Measurements from ENCODE around the gene MLST8. TPM values are rescaled to one million over a fixed set of nuclear protein-coding genes. Genes with fewer than 3 reads are reported as not detected.
A peak's percentile ranks its signal among the peaks of the same experiment; 100 is the strongest.

Gene MLST8
- total and polyA plus RNA-seq, 7 donors = 30.6 to 58.7 (median 41.4) TPM

DNA sequence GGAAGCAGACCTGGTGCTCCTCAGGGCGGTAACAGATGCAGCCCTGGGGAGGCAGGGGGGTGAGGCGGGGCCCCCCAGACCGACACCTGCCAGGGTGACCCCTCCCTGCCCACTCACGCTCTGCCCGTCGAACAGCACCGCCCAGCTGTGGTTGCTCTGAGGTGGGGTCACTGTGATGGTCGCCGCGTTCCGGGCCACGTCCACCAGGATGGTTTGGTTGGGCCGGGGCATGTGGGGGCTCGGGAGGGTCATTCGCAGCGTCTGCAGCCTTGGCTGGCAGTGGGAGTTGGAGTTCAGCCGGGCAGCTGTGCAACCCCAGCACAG, 4.7 kb downstream of the MLST8 start:
- TF ChIP-seq EP300 (IDR thresholded peaks at IDR 0.05) = no peak
- TF ChIP-seq POLR2AphosphoS5 (IDR thresholded peaks at IDR 0.05) = no peak
- no peak for TF ChIP-seq POLR2A (IDR thresholded peaks at IDR 0.05)
- TF ChIP-seq, protein P1, sequence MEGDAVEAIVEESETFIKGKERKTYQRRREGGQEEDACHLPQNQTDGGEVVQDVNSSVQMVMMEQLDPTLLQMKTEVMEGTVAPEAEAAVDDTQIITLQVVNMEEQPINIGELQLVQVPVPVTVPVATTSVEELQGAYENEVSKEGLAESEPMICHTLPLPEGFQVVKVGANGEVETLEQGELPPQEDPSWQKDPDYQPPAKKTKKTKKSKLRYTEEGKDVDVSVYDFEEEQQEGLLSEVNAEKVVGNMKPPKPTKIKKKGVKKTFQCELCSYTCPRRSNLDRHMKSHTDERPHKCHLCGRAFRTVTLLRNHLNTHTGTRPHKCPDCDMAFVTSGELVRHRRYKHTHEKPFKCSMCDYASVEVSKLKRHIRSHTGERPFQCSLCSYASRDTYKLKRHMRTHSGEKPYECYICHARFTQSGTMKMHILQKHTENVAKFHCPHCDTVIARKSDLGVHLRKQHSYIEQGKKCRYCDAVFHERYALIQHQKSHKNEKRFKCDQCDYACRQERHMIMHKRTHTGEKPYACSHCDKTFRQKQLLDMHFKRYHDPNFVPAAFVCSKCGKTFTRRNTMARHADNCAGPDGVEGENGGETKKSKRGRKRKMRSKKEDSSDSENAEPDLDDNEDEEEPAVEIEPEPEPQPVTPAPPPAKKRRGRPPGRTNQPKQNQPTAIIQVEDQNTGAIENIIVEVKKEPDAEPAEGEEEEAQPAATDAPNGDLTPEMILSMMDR (IDR thresholded peaks at IDR 0.05) = no peak
- peaks cover 0 to 40% (median 37%) of the 10 kb centered on the region in 4 donors for H3K4me1 ChIP-seq
- no peaks in the 10 kb centered on the region for H3K27me3 ChIP-seq
- no peak for DNase-seq
- intact Hi-C loops (cut with DNase I) = no loop called here
- no peak overlapping the region for H3K4me3 ChIP-seq
- H3K36me3 ChIP-seq = peaks cover 13 to 39% (median 25%) of the 10 kb centered on the region in 4 donors
- WGBS, 2 donors = 91 to 94% methylated on average over 17 of the region's 17 CpGs
- H3K9me3 ChIP-seq = no peaks in the 10 kb centered on the region
- no peak overlapping the region for H3K27ac ChIP-seq

DNA sequence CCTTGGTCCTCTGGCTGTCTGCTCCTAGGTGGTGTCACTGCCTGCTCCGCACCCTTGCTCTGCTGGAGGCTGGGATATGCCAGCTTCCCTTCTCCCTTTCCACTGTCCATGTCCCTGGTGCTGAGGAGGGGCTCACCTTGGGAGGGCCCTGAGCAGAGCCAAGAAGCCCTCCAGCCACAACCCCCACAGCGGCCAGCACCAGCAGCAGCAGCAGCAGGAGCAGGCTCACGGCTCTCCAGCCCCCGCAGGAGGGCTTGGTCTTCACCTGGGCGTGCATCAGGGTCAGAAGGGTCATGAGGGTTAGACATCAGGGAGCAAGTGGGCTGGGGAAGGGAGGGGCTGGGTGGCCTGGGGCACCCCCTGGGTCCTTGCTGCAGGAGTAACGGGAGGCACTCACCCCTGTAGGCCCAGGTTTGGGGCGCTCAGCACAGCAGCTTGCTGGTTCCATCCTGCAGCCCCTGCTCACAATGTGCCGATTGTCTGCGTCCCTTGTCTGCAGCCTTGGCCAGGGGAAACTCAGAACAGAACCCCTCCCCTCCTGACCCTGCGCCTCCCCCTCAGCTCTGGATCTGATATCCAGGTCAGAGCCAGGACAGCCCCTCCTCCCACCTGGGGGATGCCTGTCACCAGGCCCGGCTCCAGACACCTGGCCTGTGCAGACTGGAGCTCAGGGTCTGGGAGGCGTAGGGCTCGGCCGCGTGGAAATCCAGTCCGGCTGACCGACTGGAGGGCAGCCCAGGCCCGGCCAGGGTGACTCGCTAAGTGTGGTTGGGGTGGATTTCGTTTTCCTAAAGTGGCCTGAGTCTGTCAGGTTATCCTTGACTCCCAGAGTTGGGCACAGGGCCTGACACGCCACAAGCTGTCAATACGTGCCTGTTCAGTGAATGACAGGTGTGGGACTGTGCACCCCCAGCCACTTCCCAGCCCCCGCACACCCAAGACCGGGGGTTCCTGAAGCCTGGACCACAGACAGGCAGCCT, 5.4 kb downstream of the MLST8 start, which contains the start of gene BRICD5:
TSS of gene BRICD5 (minus strand) at position 478 of the 980 bp plus-strand sequence. CDS start at position 448, 30 bp downstream.
- Histone ChIP-seq H3K36me3 (peaks cover 13 to 39% (median 25%) of the 10 kb centered on the region in 4 donors), H3K27me3 (no peaks in the 10 kb centered on the region), H3K4me3 (no peak within 1 kb of the TSS), H3K9me3 (no peaks in the 10 kb centered on the region), H3K27ac (no peak within 1 kb of the TSS), H3K4me1 (peaks cover 0 to 39% (median 37%) of the 10 kb centered on the region in 4 donors)
- WGBS, 2 donors = 79 to 83% methylated on average over 24 of the region's 24 CpGs
- intact Hi-C loops (cut with DNase I) = no loop called here
- no peak for TF ChIP-seq POLR2AphosphoS5 (IDR thresholded peaks at IDR 0.05)
- DNase-seq = no peak

DNA sequence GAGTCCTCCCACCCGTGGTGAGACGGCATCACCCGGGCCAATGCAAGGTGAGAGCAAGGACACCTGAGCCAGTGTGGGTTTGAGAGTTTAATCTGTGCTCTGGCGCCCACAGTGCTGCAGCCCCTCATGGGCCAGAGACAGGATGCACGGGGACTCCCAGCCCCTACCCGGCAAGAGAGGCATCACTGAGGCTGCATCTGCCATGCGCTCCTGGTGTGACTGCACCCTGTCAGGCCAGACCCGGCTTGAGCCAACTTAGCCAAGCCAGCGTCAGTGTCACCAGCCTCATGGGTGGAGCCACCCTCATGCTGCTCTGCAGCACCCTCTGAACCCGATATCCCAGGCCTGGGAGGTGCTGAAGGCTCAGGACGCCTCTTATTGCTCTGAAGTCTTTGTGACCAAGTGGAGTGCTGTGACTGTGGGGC, 6.7 kb downstream of the MLST8 start:
- Histone ChIP-seq H3K9me3 (no peaks in the 10 kb centered on the region), H3K4me1 (peaks cover 0 to 27% (median 25%) of the 10 kb centered on the region in 4 donors), H3K27ac (no peak overlapping the region), H3K4me3 (no peak overlapping the region), H3K36me3 (peaks cover 13 to 35% (median 25%) of the 10 kb centered on the region in 4 donors), H3K27me3 (no peaks in the 10 kb centered on the region)
- intact Hi-C loops (cut with DNase I) = no loop called here
- TF ChIP-seq EP300 (IDR thresholded peaks at IDR 0.05) (no peak), POLR2AphosphoS5 (IDR thresholded peaks at IDR 0.05) (no peak), POLR2A (IDR thresholded peaks at IDR 0.05) (no peak)
- TF ChIP-seq, protein P1 (IDR thresholded peaks at IDR 0.05) = no peak
- WGBS, 2 donors = 73 to 88% methylated on average over 11 of the region's 11 CpGs
- DNase-seq = no peak

DNA sequence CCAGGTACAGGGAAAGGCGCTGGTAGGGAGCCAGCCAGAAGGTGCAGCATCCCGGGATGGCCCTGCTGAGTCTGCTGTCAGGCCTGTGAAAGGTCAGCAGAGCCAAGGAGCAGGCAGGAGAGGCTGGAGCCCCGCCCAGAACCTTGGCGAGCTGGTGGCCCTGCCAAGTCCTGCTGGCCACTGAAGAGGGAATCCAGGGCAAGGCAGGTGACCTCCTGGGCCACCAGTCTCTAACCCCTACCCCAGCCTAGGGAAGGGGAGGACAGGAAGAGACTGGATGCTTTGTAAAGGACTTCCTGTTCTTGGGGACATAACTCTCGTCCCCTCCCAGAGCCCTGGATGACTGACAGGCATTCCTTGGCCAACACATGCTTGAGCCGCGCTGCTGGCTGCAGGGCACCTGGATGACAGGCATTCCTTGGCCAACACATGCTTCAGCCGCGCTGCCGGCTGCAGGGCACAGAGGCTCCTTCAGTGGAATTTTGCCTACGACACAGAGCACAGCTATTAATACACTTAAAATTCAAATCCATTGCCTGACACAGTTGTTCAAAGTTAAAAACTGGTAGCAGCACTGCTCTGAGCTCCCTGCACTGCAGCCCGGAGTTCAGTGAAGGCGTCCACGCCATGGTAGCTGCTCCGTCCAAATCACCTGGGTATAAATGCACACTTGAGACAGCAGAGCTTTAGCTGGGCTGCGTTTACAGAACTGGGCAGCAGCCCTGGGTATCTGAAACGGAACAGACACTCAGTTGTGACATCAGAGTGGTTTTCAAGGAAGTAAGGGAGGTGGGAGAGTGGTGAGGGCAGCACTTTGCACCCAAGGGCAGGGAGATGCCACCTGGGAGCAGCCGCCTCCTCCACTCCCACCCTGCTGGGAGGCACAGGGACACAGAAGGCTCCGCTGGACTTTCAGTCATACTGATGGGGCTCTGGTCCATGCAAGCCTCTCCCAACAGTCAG, 7.4 kb downstream of the MLST8 start:
- H3K36me3 ChIP-seq = peaks cover 10 to 29% (median 21%) of the 10 kb centered on the region in 4 donors
- H3K4me1 ChIP-seq = peaks cover 0 to 26% (median 24%) of the 10 kb centered on the region in 4 donors
- H3K9me3 ChIP-seq = no peaks in the 10 kb centered on the region
- intact Hi-C loops (cut with DNase I) = no loop called here
- TF ChIP-seq, protein P1 (IDR thresholded peaks at IDR 0.05) = no peak
- TF ChIP-seq POLR2A (IDR thresholded peaks at IDR 0.05) = no peak
- no peak for TF ChIP-seq EP300 (IDR thresholded peaks at IDR 0.05)
- no peak for TF ChIP-seq POLR2AphosphoS5 (IDR thresholded peaks at IDR 0.05)
- H3K27me3 ChIP-seq = no peaks in the 10 kb centered on the region
- no peak overlapping the region for H3K27ac ChIP-seq
- no peak for DNase-seq
- peak overlapping the region in 1 of 4 donors; percentile 80 for H3K4me3 ChIP-seq
- 41 to 78% methylated on average over 19 of the region's 19 CpGs for WGBS, 2 donors
